K562 (cell line): Measurements from ENCODE around the gene FBLIM1. TPM values are rescaled to one million over a fixed set of nuclear protein-coding genes. Genes with fewer than 3 reads are reported as not detected.

ENCODE experiments used
- ARNT ChIP-seq, 2 experiments: fragments of 450-650 bp; IDR thresholded peaks; 2 replicates each; pipeline ENCODE4 v1.6.1; 2016; ENCODE audit warnings: mild to moderate bottlenecking in 1 of 2
- C11orf30 ChIP-seq: fragments of 450-650 bp; IDR thresholded peaks from 2 replicates; pipeline ENCODE4 v1.6.1; 2016; ENCODE audit warnings: low read depth, mild to moderate bottlenecking
- FOXK2 ChIP-seq, 2 experiments: fragments of 450-650 bp; IDR thresholded peaks in 1 of 2; conservative IDR thresholded peaks in 1 of 2; 2 replicates each; pipeline ENCODE4 v1.6.1; 2016; ENCODE audit warnings: low read depth in 2 of 2, mild to moderate bottlenecking in 1 of 2
- HIVEP1 ChIP-seq: fragments of 250-450 bp; sonication (Bioruptor Pico); IDR thresholded peaks from 2 replicates; pipeline ENCODE4 v1.4.0; 2020; ENCODE audit warnings: mild to moderate bottlenecking
- KDM5B ChIP-seq: fragments of 200-600 bp; sonication (generic); IDR thresholded peaks from 2 replicates; pipeline ENCODE4 v1.6.1; 2012; ENCODE audit warnings: low read depth, mild to moderate bottlenecking, moderate library complexity, low read length, control low read depth, inconsistent platforms; ENCODE audit not compliant: insufficient replicate concordance
- NFRKB ChIP-seq: fragments of 450-650 bp; IDR thresholded peaks from 2 replicates; pipeline ENCODE4 v1.6.1; 2016; ENCODE audit warnings: low read depth
- NR2C2 ChIP-seq, 2 experiments: fragments of 200-800 bp in 1 of 2; sonication (Bioruptor generic) in 1 of 2; sonication (generic) in 1 of 2; formaldehyde crosslinking in 1 of 2; IDR thresholded peaks; 2 replicates each; pipeline versions ENCODE4 v1.6.1 to v1.8.0; 2016 to 2022; ENCODE audit warnings: mild to moderate bottlenecking in 1 of 2, missing compliant biosample characterization in 1 of 2, missing genetic modification characterization in 1 of 2, missing genetic modification reagents in 1 of 2
- SMC3 ChIP-seq: conservative IDR thresholded peaks from 2 replicates; pipeline ENCODE4 v1.6.1; 2011; ENCODE audit warnings: low read depth, low read length, improper control_type of control experiment; ENCODE audit not compliant: insufficient read depth
- TAF7 ChIP-seq: fragments of 450-650 bp; IDR thresholded peaks from 2 replicates; pipeline ENCODE4 v1.6.1; 2016; ENCODE audit warnings: missing genetic modification characterization, missing compliant biosample characterization
- TARDBP ChIP-seq: fragments of 450-650 bp; IDR thresholded peaks from 2 replicates; pipeline ENCODE4 v1.6.1; 2016
- TOE1 ChIP-seq, 2 experiments: fragments of 450-650 bp in 1 of 2; sonication (generic) in 1 of 2; formaldehyde crosslinking in 1 of 2; IDR thresholded peaks; 2 replicates each; pipeline versions ENCODE4 v1.7.1 to v1.8.0; 2016 to 2022; ENCODE audit warnings: borderline replicate concordance in 2 of 2, mild to moderate bottlenecking in 2 of 2, antibody characterized with exemption in 1 of 2, inconsistent platforms in 1 of 2, low read depth in 1 of 2, missing genetic modification reagents in 1 of 2, moderate library complexity in 1 of 2
- TRIM28 ChIP-seq: fragments of 450-650 bp; IDR thresholded peaks from 2 replicates; pipeline ENCODE4 v1.6.1; 2017
- XRCC4 ChIP-seq: IDR thresholded peaks from one replicate; pipeline ENCODE4 v1.6.1; 2011; ENCODE audit not compliant: insufficient read depth, insufficient read length; ENCODE audit errors: extremely low read depth
- ZFP30 ChIP-seq: fragments of 250-450 bp; sonication (Bioruptor Pico); IDR thresholded peaks from 2 replicates; pipeline ENCODE4 v1.8.0; 2022; ENCODE audit warnings: moderate library complexity, mild to moderate bottlenecking, inconsistent platforms, borderline replicate concordance
- ZNF212 ChIP-seq: fragments of 450-650 bp; formaldehyde crosslinking; IDR thresholded peaks from 2 replicates; pipeline ENCODE4 v1.4.0; 2020; ENCODE audit warnings: mild to moderate bottlenecking
- polyA plus RNA-seq, 8 experiments: library from polyadenylated mRNA; depleted of rRNA in 4 of 8; stranded (reverse) in 5 of 8; unstranded in 3 of 8; fragments of >200 nt; fragmentation: Nextera tagmentation in 2 of 8; fragmentation: Illumina TruSeq in 1 of 8; extraction: Ambion mirVana in 2 of 8; extraction: Trizol in 1 of 8; gene quantifications; 2 replicates each; pipeline versions ENCODE4 v1.2.1 to v1.2.3, GENCODE V29; 2011 to 2014; ENCODE audit warnings: inconsistent platforms in 1 of 8, missing spikeins in 1 of 8
- total RNA-seq, 7 experiments: library from RNA; depleted of rRNA in 6 of 7; stranded (reverse); fragments of >200 nt in 6 of 7; fragmentation: Illumina TruSeq in 2 of 7; extraction: Trizol in 2 of 7; gene quantifications; 2 replicates each; pipeline versions ENCODE4 v1.2.1 to v1.2.3, GENCODE V29; 2011 to 2021; ENCODE audit warnings: low replicate concordance in 1 of 7
- TF ChIP-seq, protein P1 (sequence below): sonication (generic); formaldehyde crosslinking; IDR thresholded peaks from 2 replicates; pipeline ENCODE4 v1.5.0; 2020; ENCODE audit warnings: missing genetic modification reagents
- TF ChIP-seq, protein P2 (sequence below): fragments of 450-650 bp; IDR thresholded peaks from 2 replicates; pipeline ENCODE4 v1.6.1; 2018; ENCODE audit not compliant: partially characterized antibody
- TF ChIP-seq, protein P3 (sequence below): sonication (generic); formaldehyde crosslinking; IDR thresholded peaks from 2 replicates; pipeline ENCODE4 v1.9.0; 2022; ENCODE audit warnings: mild to moderate bottlenecking, missing genetic modification reagents

Gene FBLIM1
- total and polyA plus RNA-seq, 9 of the 15 experiments (the other 6 are each of a cell fraction or from before 2014, with no cell fraction given), result 0.14 to 0.24 TPM; not detected in 7

DNA sequence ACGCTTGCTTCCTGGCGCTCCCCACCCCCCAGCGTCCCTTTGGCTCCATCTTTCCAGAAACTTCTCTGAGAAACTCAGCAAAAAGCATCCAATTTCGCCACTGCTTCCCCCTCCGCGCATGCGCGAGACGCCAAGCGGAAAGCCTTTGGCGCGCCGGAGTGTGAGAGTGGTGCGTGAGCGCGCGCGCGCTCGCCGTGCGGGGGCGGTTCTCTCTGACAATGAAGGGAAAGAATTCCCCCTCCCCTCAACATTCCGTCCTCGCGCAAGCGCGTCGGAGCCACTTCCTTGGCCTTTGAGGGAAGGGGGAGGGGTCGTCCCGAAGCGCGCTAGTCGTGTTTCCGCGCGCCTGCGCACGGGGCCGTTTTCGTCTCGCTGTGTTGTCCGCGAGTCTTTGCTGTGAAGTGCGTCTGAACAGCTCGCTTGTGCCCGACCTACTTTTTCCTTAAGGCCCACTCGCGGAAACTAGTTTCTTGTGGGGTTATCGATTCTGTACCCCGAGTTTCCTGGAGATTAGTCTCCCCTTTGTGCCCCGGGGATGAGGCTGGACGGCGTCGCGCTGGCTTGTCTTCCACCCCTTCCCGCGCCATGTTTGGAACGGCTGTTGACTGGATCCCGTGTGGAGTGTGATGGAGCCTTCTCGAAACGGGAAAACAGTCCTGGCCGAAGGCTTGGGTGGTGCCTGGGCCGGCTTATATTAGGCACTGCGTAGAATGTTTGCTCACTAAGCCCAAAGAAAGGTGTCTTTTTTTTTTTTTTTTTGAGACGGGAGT, 77.3 kb downstream of the FBLIM1 start (continued):
- TF ChIP-seq, protein P1, sequence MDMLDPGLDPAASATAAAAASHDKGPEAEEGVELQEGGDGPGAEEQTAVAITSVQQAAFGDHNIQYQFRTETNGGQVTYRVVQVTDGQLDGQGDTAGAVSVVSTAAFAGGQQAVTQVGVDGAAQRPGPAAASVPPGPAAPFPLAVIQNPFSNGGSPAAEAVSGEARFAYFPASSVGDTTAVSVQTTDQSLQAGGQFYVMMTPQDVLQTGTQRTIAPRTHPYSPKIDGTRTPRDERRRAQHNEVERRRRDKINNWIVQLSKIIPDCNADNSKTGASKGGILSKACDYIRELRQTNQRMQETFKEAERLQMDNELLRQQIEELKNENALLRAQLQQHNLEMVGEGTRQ (CRISPR knock-in tag), result no peak
- TF ChIP-seq, protein P2, sequence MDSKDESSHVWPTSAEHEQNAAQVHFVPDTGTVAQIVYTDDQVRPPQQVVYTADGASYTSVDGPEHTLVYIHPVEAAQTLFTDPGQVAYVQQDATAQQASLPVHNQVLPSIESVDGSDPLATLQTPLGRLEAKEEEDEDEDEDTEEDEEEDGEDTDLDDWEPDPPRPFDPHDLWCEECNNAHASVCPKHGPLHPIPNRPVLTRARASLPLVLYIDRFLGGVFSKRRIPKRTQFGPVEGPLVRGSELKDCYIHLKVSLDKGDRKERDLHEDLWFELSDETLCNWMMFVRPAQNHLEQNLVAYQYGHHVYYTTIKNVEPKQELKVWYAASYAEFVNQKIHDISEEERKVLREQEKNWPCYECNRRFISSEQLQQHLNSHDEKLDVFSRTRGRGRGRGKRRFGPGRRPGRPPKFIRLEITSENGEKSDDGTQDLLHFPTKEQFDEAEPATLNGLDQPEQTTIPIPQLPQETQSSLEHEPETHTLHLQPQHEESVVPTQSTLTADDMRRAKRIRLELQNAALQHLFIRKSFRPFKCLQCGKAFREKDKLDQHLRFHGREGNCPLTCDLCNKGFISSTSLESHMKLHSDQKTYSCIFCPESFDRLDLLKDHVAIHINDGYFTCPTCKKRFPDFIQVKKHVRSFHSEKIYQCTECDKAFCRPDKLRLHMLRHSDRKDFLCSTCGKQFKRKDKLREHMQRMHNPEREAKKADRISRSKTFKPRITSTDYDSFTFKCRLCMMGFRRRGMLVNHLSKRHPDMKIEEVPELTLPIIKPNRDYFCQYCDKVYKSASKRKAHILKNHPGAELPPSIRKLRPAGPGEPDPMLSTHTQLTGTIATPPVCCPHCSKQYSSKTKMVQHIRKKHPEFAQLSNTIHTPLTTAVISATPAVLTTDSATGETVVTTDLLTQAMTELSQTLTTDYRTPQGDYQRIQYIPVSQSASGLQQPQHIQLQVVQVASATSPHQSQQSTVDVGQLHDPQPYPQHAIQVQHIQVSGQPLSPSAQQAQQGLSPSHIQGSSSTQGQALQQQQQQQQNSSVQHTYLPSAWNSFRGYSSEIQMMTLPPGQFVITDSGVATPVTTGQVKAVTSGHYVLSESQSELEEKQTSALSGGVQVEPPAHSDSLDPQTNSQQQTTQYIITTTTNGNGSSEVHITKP, result peak; percentile 26
- peak; percentile 55 for TF ChIP-seq TRIM28
- peak; percentile 95 for TF ChIP-seq TAF7 (tag)
- no peak for TF ChIP-seq XRCC4
- TF ChIP-seq HIVEP1 (CRISPR knock-in tag), result peak; percentile 86; the same call in 1 of the 2 replicates
- peak; percentile 6; the same call in 1 of the 2 replicates for TF ChIP-seq TOE1 (IDR thresholded peaks at IDR 0.05; ENCODE audit: borderline replicate concordance)
- 0 out of 2 replicates have a peak, but pooled peaks have one; percentile 75 for TF ChIP-seq TOE1 (CRISPR knock-in tag; IDR thresholded peaks at IDR 0.05; ENCODE audit: borderline replicate concordance, low read depth)
- TF ChIP-seq TARDBP, result no peak
- peak; percentile 96 for TF ChIP-seq NFRKB
- TF ChIP-seq ARNT (IDR thresholded peaks at IDR 0.05), result peak; percentile 34 to 63; a peak in 2 of 4 replicates
- TF ChIP-seq C11orf30, result peak; percentile 56
- TF ChIP-seq ZFP30 (CRISPR knock-in tag), result no peak
- 0 out of 2 replicates have a peak, but pooled peaks have one; percentile 51 for TF ChIP-seq ZNF212 (CRISPR knock-in tag)
- TF ChIP-seq FOXK2 (conservative IDR thresholded peaks at IDR 0.05 in 1 of 2, IDR thresholded peaks at IDR 0.05 in 1 of 2; ENCODE audit: low read depth in 2 of 2), result peak; percentile 88 to 89; a peak in 3 of 4 replicates
- TF ChIP-seq SMC3, result 0 out of 2 replicates have a peak, but pooled peaks have one; percentile 4
- no peak; the same call in 1 of the 2 replicates for TF ChIP-seq NR2C2 (CRISPR knock-in tag; IDR thresholded peaks at IDR 0.05)
- TF ChIP-seq NR2C2 (tag; IDR thresholded peaks at IDR 0.05), result peak; percentile 11; the same call in 1 of the 2 replicates
- TF ChIP-seq, protein P3, sequence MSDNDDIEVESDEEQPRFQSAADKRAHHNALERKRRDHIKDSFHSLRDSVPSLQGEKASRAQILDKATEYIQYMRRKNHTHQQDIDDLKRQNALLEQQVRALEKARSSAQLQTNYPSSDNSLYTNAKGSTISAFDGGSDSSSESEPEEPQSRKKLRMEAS (CRISPR knock-in tag), result peak; percentile 36
- peak; percentile 47 for TF ChIP-seq KDM5B
